Neural cell (in vitro differentiated cells): Measurements from ENCODE around the gene COQ10B. TPM values are rescaled to one million over a fixed set of nuclear protein-coding genes. Genes with fewer than 3 reads are reported as not detected.

Experiments used
- H2AFZ ChIP-seq: fragments of 200-600, 300-800 bp; sonication (generic), shearing (Covaris generic); 2 replicates; pipeline ENCODE4 v1.6.0; 2014; ENCODE audit warnings: low read depth, mild to moderate bottlenecking, antibody characterized with exemption, low read length, moderate library complexity
- H3F3A ChIP-seq: fragments of 200-600 bp; shearing (Covaris generic); 2 replicates; pipeline ENCODE4 v1.6.1; 2016; ENCODE audit warnings: mild to moderate bottlenecking, moderate library complexity, mixed read lengths, antibody characterized with exemption, low read length; ENCODE audit not compliant: insufficient read depth, poor library complexity, severe bottlenecking
- H3K27ac ChIP-seq: fragments of 200-600, 300-800 bp; sonication (generic), shearing (Covaris generic); 2 replicates; pipeline ENCODE4 v1.5.1; 2014; ENCODE audit warnings: mild to moderate bottlenecking, low read length, moderate library complexity
- H3K27me3 ChIP-seq: fragments of 300-800, 200-600 bp; sonication (generic), shearing (Covaris generic); 2 replicates; pipeline ENCODE4 v1.6.0; 2014; ENCODE audit warnings: mild to moderate bottlenecking, low read depth, low read length, moderate library complexity; ENCODE audit not compliant: insufficient read depth
- H3K36me3 ChIP-seq: fragments of 300-800, 200-600 bp; sonication (generic), shearing (Covaris generic); 2 replicates; pipeline ENCODE4 v1.5.1; 2014; ENCODE audit warnings: mild to moderate bottlenecking, antibody characterized with exemption, low read length, moderate library complexity; ENCODE audit not compliant: insufficient read depth
- H3K4me2 ChIP-seq: fragments of 300-800, 200-600 bp; sonication (generic), shearing (Covaris generic); 2 replicates; pipeline ENCODE4 v1.6.0; 2014; ENCODE audit warnings: mild to moderate bottlenecking, low read length
- H3K4me3 ChIP-seq: fragments of 300-800, 200-600 bp; sonication (generic), shearing (Covaris generic); 2 replicates; pipeline ENCODE4 v1.5.1; 2014; ENCODE audit warnings: mild to moderate bottlenecking, low read length, moderate library complexity
- H3K79me2 ChIP-seq: fragments of 200-600 bp; shearing (Covaris generic); replicated peaks from 2 replicates; pipeline ENCODE4 v1.6.0; 2014; ENCODE audit warnings: mild to moderate bottlenecking, low read length, moderate library complexity; ENCODE audit not compliant: insufficient read depth
- H3K9ac ChIP-seq: fragments of 300-800, 200-600 bp; sonication (generic), shearing (Covaris generic); 2 replicates; pipeline ENCODE4 v1.6.1; 2016; ENCODE audit warnings: mild to moderate bottlenecking, low read length, mixed read lengths
- H3K9me2 ChIP-seq: fragments of 200-600 bp; shearing (Covaris generic); 2 replicates; pipeline ENCODE4 v1.6.1; 2016; ENCODE audit warnings: mild to moderate bottlenecking, low read length, mixed read lengths; ENCODE audit not compliant: insufficient read depth
- H3K9me3 ChIP-seq: fragments of 200-600, 300-800 bp; sonication (generic), shearing (Covaris generic); 2 replicates; pipeline ENCODE4 v1.6.1; 2016; ENCODE audit warnings: mild to moderate bottlenecking, mixed run types, low read length, moderate library complexity, mixed read lengths
- H4K20me1 ChIP-seq: fragments of 200-600 bp; shearing (Covaris generic); 2 replicates; pipeline ENCODE4 v1.6.1; 2016; ENCODE audit warnings: mild to moderate bottlenecking, mixed run types; ENCODE audit not compliant: insufficient read depth
- CTCF ChIP-seq: fragments of 450-650 bp; IDR thresholded peaks from 2 replicates; pipeline ENCODE4 v1.5.1; 2014; ENCODE audit warnings: antibody characterized with exemption, mild to moderate bottlenecking, moderate library complexity; ENCODE audit not compliant: poor library complexity, severe bottlenecking
- EP300 ChIP-seq: fragments of 450-650 bp; conservative IDR thresholded peaks from 2 replicates; pipeline ENCODE4 v1.6.1; 2014; ENCODE audit warnings: antibody characterized with exemption, mild to moderate bottlenecking, moderate library complexity; ENCODE audit not compliant: poor library complexity, severe bottlenecking
- EZH2 ChIP-seq: fragments of 200-600, 300-800 bp; shearing (Covaris generic), sonication (generic); IDR thresholded peaks from 2 replicates; pipeline ENCODE4 v1.6.1; 2014; ENCODE audit warnings: antibody characterized with exemption, low read length, borderline replicate concordance, mild to moderate bottlenecking; ENCODE audit not compliant: insufficient read depth, poor library complexity, severe bottlenecking
- MXI1 ChIP-seq: fragments of 450-650 bp; conservative IDR thresholded peaks from 2 replicates; pipeline ENCODE4 v1.6.1; 2014; ENCODE audit warnings: antibody characterized with exemption, mild to moderate bottlenecking; ENCODE audit not compliant: poor library complexity, severe bottlenecking
- POLR2AphosphoS5 ChIP-seq: IDR thresholded peaks from 2 replicates; pipeline ENCODE4 v1.6.1; 2012
- RAD21 ChIP-seq: fragments of 450-650 bp; conservative IDR thresholded peaks from 2 replicates; pipeline ENCODE4 v1.6.1; 2014; ENCODE audit warnings: antibody characterized with exemption, mild to moderate bottlenecking, moderate library complexity
- SMC3 ChIP-seq: fragments of 450-650 bp; conservative IDR thresholded peaks from 2 replicates; pipeline ENCODE4 v1.6.1; 2014; ENCODE audit warnings: antibody characterized with exemption, mild to moderate bottlenecking, moderate library complexity; ENCODE audit not compliant: poor library complexity
- TAF1 ChIP-seq: IDR thresholded peaks from 2 replicates; pipeline ENCODE4 v1.6.1; 2012; ENCODE audit warnings: low read depth
- polyA plus RNA-seq: library from polyadenylated mRNA; depleted of rRNA; stranded (reverse); fragments of >200 nt; gene quantifications from 2 replicates; pipeline ENCODE4 v1.2.3, GENCODE V29; 2014
- TF ChIP-seq, protein P1 (sequence below): IDR thresholded peaks from 2 replicates; pipeline ENCODE4 v1.6.1; 2012; ENCODE audit warnings: borderline replicate concordance

Gene COQ10B
- polyA plus RNA-seq, 1 donor from 2014 or later = 28.4 TPM

DNA sequence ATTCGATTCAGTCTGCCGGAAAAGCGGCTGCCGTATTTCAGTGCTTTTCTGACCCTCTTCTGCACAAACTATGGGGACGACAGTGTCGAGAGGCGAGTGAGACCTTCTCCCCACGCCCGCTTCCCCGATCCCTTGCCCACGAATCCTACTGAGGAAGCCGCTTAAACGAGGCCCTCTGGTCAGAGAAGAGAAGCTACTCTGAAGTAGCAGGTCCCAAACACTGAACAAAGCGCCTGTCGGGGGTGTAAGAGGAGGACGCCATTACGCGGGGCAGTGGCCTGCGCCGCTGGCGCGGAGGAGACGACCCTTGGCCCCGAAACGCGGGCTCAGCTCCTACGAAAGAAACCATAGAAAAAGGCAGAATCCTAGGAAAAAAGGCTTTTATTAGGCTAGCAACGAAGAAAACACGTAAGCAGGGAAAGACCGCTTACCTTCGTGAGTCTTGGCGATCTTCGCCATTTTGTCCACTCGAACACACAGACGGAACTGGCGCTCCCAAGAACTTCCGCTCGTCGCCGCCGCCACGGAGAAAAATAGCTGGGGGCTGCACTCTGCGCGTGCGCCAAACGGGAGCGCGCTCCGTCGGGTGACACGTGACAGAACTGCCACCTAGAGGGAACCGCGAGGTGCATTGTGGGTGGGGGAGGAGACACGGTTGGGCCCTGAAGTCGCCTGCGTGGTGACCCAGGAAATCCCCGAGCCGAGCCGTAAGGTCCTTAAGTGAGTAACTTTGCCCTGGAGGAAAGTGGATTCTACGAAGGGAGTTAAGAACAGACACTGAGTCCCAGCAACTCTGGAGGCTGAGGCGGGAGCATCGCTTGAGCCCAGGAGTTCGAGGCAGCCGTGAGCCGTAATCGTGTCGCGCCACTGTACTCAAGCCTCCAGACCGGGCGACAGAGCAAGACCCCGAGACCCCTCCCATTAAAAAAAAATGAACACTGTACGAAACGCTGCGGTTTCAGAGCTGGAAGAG is 18.5 kb upstream of the COQ10B start, which contains the start of gene SF3B1:
SF3B1 (minus strand) TSS at position 488 of the 973 bp plus-strand sequence; CDS start at position 459, 29 bp downstream.
- Histone ChIP-seq H3K79me2 (peaks cover 55% of the 10 kb centered on the region), H3K9me2 (no peaks in the 10 kb centered on the region), H3K4me2 (peak within 1 kb of the TSS; percentile 87)

More for the DNA sequence above, 18.5 kb upstream of the COQ10B start, which contains the start of gene SF3B1:
- no peaks in the 10 kb centered on the region for H3K27me3 ChIP-seq
- peak within 1 kb of the TSS; percentile 94 for H3K27ac ChIP-seq
- no peaks in the 10 kb centered on the region for H4K20me1 ChIP-seq
- TF ChIP-seq RAD21 (no peak), TAF1 (peak; percentile 77), EP300 (peak; percentile 62), MXI1 (peak; percentile 83), EZH2 (no peak), CTCF (no peak), SMC3 (peak; percentile 48), POLR2AphosphoS5 (peak; percentile 99)
- TF ChIP-seq, protein P1, sequence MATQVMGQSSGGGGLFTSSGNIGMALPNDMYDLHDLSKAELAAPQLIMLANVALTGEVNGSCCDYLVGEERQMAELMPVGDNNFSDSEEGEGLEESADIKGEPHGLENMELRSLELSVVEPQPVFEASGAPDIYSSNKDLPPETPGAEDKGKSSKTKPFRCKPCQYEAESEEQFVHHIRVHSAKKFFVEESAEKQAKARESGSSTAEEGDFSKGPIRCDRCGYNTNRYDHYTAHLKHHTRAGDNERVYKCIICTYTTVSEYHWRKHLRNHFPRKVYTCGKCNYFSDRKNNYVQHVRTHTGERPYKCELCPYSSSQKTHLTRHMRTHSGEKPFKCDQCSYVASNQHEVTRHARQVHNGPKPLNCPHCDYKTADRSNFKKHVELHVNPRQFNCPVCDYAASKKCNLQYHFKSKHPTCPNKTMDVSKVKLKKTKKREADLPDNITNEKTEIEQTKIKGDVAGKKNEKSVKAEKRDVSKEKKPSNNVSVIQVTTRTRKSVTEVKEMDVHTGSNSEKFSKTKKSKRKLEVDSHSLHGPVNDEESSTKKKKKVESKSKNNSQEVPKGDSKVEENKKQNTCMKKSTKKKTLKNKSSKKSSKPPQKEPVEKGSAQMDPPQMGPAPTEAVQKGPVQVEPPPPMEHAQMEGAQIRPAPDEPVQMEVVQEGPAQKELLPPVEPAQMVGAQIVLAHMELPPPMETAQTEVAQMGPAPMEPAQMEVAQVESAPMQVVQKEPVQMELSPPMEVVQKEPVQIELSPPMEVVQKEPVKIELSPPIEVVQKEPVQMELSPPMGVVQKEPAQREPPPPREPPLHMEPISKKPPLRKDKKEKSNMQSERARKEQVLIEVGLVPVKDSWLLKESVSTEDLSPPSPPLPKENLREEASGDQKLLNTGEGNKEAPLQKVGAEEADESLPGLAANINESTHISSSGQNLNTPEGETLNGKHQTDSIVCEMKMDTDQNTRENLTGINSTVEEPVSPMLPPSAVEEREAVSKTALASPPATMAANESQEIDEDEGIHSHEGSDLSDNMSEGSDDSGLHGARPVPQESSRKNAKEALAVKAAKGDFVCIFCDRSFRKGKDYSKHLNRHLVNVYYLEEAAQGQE = peak; percentile 79
- peaks cover 6% of the 10 kb centered on the region for H3F3A ChIP-seq
- peak within 1 kb of the TSS; percentile 96 for H3K9ac ChIP-seq
- no peaks in the 10 kb centered on the region for H3K9me3 ChIP-seq
- H2AFZ ChIP-seq = peak within 1 kb of the TSS; percentile 81
- H3K36me3 ChIP-seq = no peaks in the 10 kb centered on the region
- peak within 1 kb of the TSS; percentile 79 for H3K4me3 ChIP-seq
